ENCODE data around the gene CRLF1.

DNA sequence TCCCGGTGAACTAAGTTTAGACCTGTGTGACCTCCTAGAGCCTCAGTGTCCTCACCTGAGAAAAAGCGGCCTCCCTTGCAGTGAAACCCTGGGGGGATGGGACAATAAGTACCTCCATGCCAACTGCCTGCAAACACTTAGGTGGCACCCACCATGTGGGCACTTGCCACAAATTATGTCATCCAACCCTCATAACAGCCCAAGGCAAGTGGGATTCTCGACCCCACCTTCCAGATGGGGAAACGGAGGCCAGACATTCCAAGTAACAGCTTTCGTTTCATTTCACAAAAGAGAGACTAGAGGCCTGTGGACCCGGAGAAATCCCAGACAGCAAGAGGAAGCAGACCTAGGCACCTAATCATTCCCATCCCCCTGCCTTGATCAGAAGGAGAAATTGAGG is 11.1 kb downstream of the CRLF1 start:
- TF ChIP-seq, protein P1, sequence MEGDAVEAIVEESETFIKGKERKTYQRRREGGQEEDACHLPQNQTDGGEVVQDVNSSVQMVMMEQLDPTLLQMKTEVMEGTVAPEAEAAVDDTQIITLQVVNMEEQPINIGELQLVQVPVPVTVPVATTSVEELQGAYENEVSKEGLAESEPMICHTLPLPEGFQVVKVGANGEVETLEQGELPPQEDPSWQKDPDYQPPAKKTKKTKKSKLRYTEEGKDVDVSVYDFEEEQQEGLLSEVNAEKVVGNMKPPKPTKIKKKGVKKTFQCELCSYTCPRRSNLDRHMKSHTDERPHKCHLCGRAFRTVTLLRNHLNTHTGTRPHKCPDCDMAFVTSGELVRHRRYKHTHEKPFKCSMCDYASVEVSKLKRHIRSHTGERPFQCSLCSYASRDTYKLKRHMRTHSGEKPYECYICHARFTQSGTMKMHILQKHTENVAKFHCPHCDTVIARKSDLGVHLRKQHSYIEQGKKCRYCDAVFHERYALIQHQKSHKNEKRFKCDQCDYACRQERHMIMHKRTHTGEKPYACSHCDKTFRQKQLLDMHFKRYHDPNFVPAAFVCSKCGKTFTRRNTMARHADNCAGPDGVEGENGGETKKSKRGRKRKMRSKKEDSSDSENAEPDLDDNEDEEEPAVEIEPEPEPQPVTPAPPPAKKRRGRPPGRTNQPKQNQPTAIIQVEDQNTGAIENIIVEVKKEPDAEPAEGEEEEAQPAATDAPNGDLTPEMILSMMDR (IDR thresholded peaks at IDR 0.05; ENCODE audit: low read length), result no peak
- no peak for TF ChIP-seq EZH2 (optimal IDR thresholded peaks at IDR 0.05; ENCODE audit: low read depth, low read length)
